ENCODE measurements around the gene GARIN5A. TPM values are rescaled to one million over a fixed set of nuclear protein-coding genes. Genes with fewer than 3 reads are reported as not detected.

The GARIN5A gene
- total and polyA plus RNA-seq, 2 of the 8 experiments (the other 6 are each of a cell fraction or from before 2014, with no cell fraction given), result 9.1 to 18.5 TPM

GRCh38 chr19:50494186-50495019 is 17.8 kb upstream of the GARIN5A start:
- Histone ChIP-seq H3K9ac (replicated peaks in 1 of 4; ENCODE audit: extremely low read depth in 1 of 4, low read depth in 3 of 4, low read length in 3 of 4) (no peak overlapping the region; a peak in 1 of 7 replicates), H3K4me2 (ENCODE audit: insufficient read depth in 1 of 2, low read depth in 2 of 2, low read length in 2 of 2) (no peak overlapping the region), H2AK5ac (ENCODE audit: low read depth, low read length) (no peak overlapping the region), H3K56ac (replicated peaks; ENCODE audit: insufficient read length, low read depth, low read length) (no peak overlapping the region), H2AFZ (ENCODE audit: low read length) (no peak overlapping the region), H3K27ac (ENCODE audit: low read depth, low read length) (no peak overlapping the region), H3K9me3 (ENCODE audit: insufficient read depth in 2 of 2, low read depth in 1 of 2, low read length in 1 of 2) (no peaks in the 10 kb centered on the region), H3K79me1 (ENCODE audit: low read depth, low read length) (no peaks in the 10 kb centered on the region), H2BK12ac (ENCODE audit: low read depth, low read length) (0 out of 2 replicates have a peak overlapping the region, but pooled peaks have one; percentile 5), H2BK120ac (replicated peaks; ENCODE audit: low read depth, low read length) (no peak overlapping the region), H3K14ac (ENCODE audit: insufficient read length) (no peak overlapping the region), H3K36me3 (ENCODE audit: control insufficient read depth in 2 of 4, insufficient read depth in 4 of 4, low read length in 3 of 4) (no peaks in the 10 kb centered on the region), H4K20me1 (replicated peaks in 1 of 2; ENCODE audit: control insufficient read depth in 1 of 2, insufficient read depth in 2 of 2, low read length in 2 of 2) (no peaks in the 10 kb centered on the region), H2BK5ac (ENCODE audit: low read depth, low read length) (no peak overlapping the region), H3K4me3 (ENCODE audit: extremely low read depth in 1 of 4, insufficient read depth in 2 of 4, low read depth in 3 of 4, low read length in 4 of 4) (no peak overlapping the region), H4K8ac (ENCODE audit: extremely low read depth, insufficient read depth, low read length) (no peak overlapping the region; the same call in 1 of the 2 replicates), H4K91ac (replicated peaks; ENCODE audit: insufficient read length, low read length) (no peak overlapping the region), H3K18ac (ENCODE audit: extremely low read depth, low read length) (no peak overlapping the region), H3K23ac (ENCODE audit: insufficient read length) (no peak overlapping the region), H2BK20ac (ENCODE audit: low read length) (no peak overlapping the region), H3K4ac (replicated peaks; ENCODE audit: insufficient read length, low read depth, low read length) (no peak overlapping the region), H3K23me2 (ENCODE audit: low read depth, low read length) (peaks cover 4% of the 10 kb centered on the region; the same call in 1 of the 2 replicates), H4K5ac (ENCODE audit: insufficient read length, low read depth, low read length) (no peak overlapping the region), H3K79me2 (ENCODE audit: control insufficient read depth in 1 of 2, insufficient read depth in 2 of 2, low read length in 2 of 2) (no peaks in the 10 kb centered on the region), H3K27me3 (replicated peaks in 1 of 4; ENCODE audit: control insufficient read depth in 3 of 4, extremely low read depth in 1 of 4, insufficient read depth in 3 of 4, low read length in 3 of 4) (peaks cover 10 to 74% (median 61%) of the 10 kb centered on the region in 4 experiments), H3K4me1 (replicated peaks in 1 of 4; ENCODE audit: control insufficient read depth in 3 of 4, insufficient read depth in 4 of 4, low read length in 3 of 4) (peaks cover 0 to 15% (median 7%) of the 10 kb centered on the region in 4 experiments; a peak in 5 of 7 replicates), H2BK15ac (ENCODE audit: low read length) (no peak overlapping the region)
- POLR2A ChIA-PET (ENCODE audit: partially characterized antibody), result no interaction called here
- 78% methylated on average over 5 of the region's 7 CpGs; no CpG with 5 or more reads in 1 of the 2 experiments for WGBS, 2 experiments (ENCODE audit: extremely low coverage in 1 of 2, insufficient coverage in 1 of 2, insufficient read length in 1 of 2, insufficient replicate concordance in 2 of 2, low coverage in 1 of 2, low lambda C conversion rate in 2 of 2, missing lambda C conversion rate in 1 of 2)
- TF ChIP-seq MAX (IDR thresholded peaks at IDR 0.05) (no peak), KDM1A (IDR thresholded peaks at IDR 0.05; ENCODE audit: borderline replicate concordance, low read length) (no peak), MAFK (IDR thresholded peaks at IDR 0.05; ENCODE audit: low read depth, low read length) (no peak), CTBP2 (IDR thresholded peaks at IDR 0.05; ENCODE audit: borderline replicate concordance, insufficient read depth, insufficient read length, low read length) (no peak), CBX5 (IDR thresholded peaks at IDR 0.05; ENCODE audit: low read depth, low read length) (no peak), ASH2L (IDR thresholded peaks at IDR 0.05; ENCODE audit: low read length) (no peak), GABPA (IDR thresholded peaks at IDR 0.05; ENCODE audit: borderline replicate concordance, insufficient read depth, low read length) (no peak), SAP30 (IDR thresholded peaks at IDR 0.05; ENCODE audit: insufficient read depth, insufficient replicate concordance, low read length) (no peak), BACH1 (IDR thresholded peaks at IDR 0.05; ENCODE audit: low read length) (no peak), PHF8 (conservative IDR thresholded peaks at IDR 0.05; ENCODE audit: low read depth, low read length) (no peak), JUND (IDR thresholded peaks at IDR 0.05; ENCODE audit: low read length) (no peak)
- no peak for DNase-seq (ENCODE audit: low read depth in 1 of 2, low spot score in 2 of 2)
- no peak for FAIRE-seq
- CTCF ChIA-PET (ENCODE audit: partially characterized antibody), result interaction anchor here (1.2 to 1.4 kb wide), 2 partner anchors 61 to 62 kb away, joined by 3 to 4 read pairs; no protein-coding TSS in a partner anchor
